HEK293T (cell line): ENCODE data around the gene ATG13.

Source experiments
- CTCF ChIA-PET: fragments of 350-600 bp; formaldehyde crosslinking; extraction: SDS; loops from one replicate; lab custom pipeline; 2021; ENCODE audit warnings: antibody characterized with exemption, inconsistent platforms; lab: Yijun Ruan, JAX
- POLR2A ChIA-PET: fragments of 350-600 bp; formaldehyde crosslinking; extraction: SDS; loops from one replicate; lab custom pipeline; 2020; ENCODE audit warnings: antibody characterized with exemption, inconsistent platforms; lab: Yijun Ruan, JAX
- DNase-seq: peaks from one replicate; pipeline ENCODE4 v3.0.0; 2012; ENCODE audit warnings: mixed read lengths; ENCODE audit errors: extremely low spot score
- ARNT ChIP-seq: fragments of 450-650 bp; IDR thresholded peaks from 2 replicates; pipeline ENCODE4 v1.6.1; 2017; ENCODE audit warnings: mild to moderate bottlenecking
- BHLHE40 ChIP-seq: fragments of 450-650 bp; IDR thresholded peaks from 2 replicates; pipeline ENCODE4 v1.6.1; 2016; ENCODE audit warnings: mild to moderate bottlenecking, moderate library complexity, borderline replicate concordance
- CTBP1 ChIP-seq: fragments of 450-650 bp; IDR thresholded peaks from 2 replicates; pipeline ENCODE4 v1.6.1; 2016; ENCODE audit warnings: borderline replicate concordance
- ELF4 ChIP-seq: fragments of 450-650 bp; IDR thresholded peaks from 2 replicates; pipeline ENCODE4 v1.6.1; 2017; ENCODE audit warnings: antibody characterized with exemption
- FOXA1 ChIP-seq: fragments of 450-650 bp; IDR thresholded peaks from 2 replicates; pipeline ENCODE4 v1.6.1; 2016; ENCODE audit warnings: mild to moderate bottlenecking
- FOXK2 ChIP-seq: fragments of 450-650 bp; IDR thresholded peaks from 2 replicates; pipeline ENCODE4 v1.6.1; 2016; ENCODE audit warnings: mild to moderate bottlenecking
- FOXM1 ChIP-seq: fragments of 450-650 bp; IDR thresholded peaks from 2 replicates; pipeline ENCODE4 v1.6.1; 2017; ENCODE audit warnings: mild to moderate bottlenecking, borderline replicate concordance
- HDGF ChIP-seq: fragments of 450-650 bp; IDR thresholded peaks from 2 replicates; pipeline ENCODE4 v1.6.1; 2017; ENCODE audit warnings: antibody characterized with exemption, borderline replicate concordance
- L3MBTL2 ChIP-seq: fragments of 450-650 bp; conservative IDR thresholded peaks from 2 replicates; pipeline ENCODE4 v1.6.1; 2016; ENCODE audit warnings: mild to moderate bottlenecking
- LEF1 ChIP-seq: fragments of 450-650 bp; IDR thresholded peaks from 2 replicates; pipeline ENCODE4 v1.6.1; 2017; ENCODE audit warnings: mild to moderate bottlenecking, borderline replicate concordance
- NFRKB ChIP-seq: fragments of 450-650 bp; IDR thresholded peaks from 2 replicates; pipeline ENCODE4 v1.6.1; 2016; ENCODE audit warnings: mild to moderate bottlenecking, moderate library complexity
- SP1 ChIP-seq: fragments of 450-650 bp; IDR thresholded peaks from 2 replicates; pipeline ENCODE4 v1.6.1; 2017
- SUZ12 ChIP-seq: fragments of 450-650 bp; IDR thresholded peaks from 2 replicates; pipeline ENCODE4 v1.6.1; 2016; ENCODE audit warnings: mild to moderate bottlenecking
- TARDBP ChIP-seq: fragments of 450-650 bp; IDR thresholded peaks from 2 replicates; pipeline ENCODE4 v1.6.1; 2016
- ZNF384 ChIP-seq: fragments of 450-650 bp; IDR thresholded peaks from 2 replicates; pipeline ENCODE4 v1.6.1; 2016
- TF ChIP-seq, protein P1 (sequence below): fragments of 450-650 bp; IDR thresholded peaks from 2 replicates; pipeline ENCODE4 v1.6.1; 2016

The ATG13 gene

DNA sequence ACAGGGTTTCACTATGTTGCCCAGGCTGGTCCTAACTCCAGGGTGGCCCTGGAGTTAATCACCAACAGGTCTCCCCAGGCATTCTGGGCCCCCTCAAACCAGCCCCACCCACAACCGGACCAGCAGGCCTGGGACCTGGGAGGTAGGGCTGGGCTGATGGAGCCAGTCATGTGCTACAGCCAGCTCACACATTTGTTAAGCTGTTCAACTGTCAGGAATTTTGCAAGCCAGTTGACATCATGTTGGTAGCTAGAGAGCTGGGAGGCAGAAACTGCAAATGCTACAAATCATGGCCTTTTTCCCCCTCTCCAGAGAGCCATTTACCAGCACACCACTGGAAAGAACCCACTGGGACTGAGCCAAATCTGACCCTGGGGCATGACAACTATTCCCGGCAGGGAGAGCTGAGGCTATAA, 76.3 kb downstream of the ATG13 start:
- DNase-seq = no peak
- ChIA-PET CTCF (interaction anchor here (0.6 kb wide), 1 partner anchor 370 kb away, joined by 5 read pairs; no protein-coding TSS in a partner anchor), POLR2A (interaction anchor here (0.6 kb wide), 1 partner anchor 100 kb away, joined by 3 read pairs; the partner anchor contains the start of gene AMBRA1)
- TF ChIP-seq SUZ12 (no peak), NFRKB (no peak), HDGF (no peak), TARDBP (no peak), FOXA1 (no peak), L3MBTL2 (no peak), FOXK2 (no peak), ZNF384 (no peak), FOXM1 (no peak), ELF4 (no peak), ARNT (no peak), LEF1 (no peak), BHLHE40 (no peak), SP1 (no peak), CTBP1 (no peak)
- TF ChIP-seq, protein P1, sequence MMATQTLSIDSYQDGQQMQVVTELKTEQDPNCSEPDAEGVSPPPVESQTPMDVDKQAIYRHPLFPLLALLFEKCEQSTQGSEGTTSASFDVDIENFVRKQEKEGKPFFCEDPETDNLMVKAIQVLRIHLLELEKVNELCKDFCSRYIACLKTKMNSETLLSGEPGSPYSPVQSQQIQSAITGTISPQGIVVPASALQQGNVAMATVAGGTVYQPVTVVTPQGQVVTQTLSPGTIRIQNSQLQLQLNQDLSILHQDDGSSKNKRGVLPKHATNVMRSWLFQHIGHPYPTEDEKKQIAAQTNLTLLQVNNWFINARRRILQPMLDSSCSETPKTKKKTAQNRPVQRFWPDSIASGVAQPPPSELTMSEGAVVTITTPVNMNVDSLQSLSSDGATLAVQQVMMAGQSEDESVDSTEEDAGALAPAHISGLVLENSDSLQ = no peak

DNA sequence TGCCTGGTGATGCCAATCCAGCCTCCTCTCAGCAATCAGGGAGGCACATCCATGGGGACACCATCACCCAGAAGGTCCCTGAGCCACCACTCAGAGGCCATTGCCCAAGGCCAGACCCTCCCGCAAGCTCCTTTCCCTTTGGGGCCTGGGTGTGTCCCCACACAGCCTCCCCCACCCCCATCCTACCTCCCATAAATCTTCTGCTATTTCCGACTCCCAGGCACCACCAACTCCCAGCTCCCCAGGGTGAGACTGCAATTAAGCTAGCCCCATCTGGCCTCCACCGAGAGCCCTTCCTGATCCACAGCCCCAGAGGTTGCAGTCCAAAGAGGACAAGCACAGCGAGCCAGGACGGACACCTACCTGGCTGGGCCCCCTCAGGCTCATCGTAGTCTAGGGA, 76.7 kb downstream of the ATG13 start:
- TF ChIP-seq BHLHE40 (no peak), NFRKB (no peak), FOXK2 (no peak), LEF1 (no peak), FOXM1 (no peak), SP1 (no peak)
- TF ChIP-seq, protein P1 = no peak
- DNase-seq = no peak
- ChIA-PET CTCF (interaction anchor here (0.6 kb wide), 1 partner anchor 371 kb away, joined by 5 read pairs; no protein-coding TSS in a partner anchor), POLR2A (no interaction called here)

DNA sequence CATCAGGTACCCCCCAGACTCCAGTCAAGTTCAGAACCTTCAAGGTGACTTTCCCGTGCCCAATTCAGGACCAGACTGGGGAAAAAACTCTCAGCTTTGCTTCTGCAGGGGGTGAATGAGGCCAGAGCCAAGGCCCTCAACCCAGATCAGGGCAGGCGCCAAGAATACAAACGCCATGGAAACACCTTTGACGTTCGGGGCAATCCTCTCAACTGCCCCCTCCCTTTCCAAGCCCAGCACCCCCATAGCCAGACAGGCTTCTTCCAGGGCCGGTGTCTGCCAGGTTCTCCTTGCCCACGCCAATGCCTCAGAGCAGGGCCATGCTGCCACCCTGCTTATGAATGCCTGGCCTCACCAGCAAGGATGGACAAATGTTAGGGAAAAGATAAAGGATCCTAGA, 77.3 kb downstream of the ATG13 start:
- DNase-seq = no peak
- TF ChIP-seq FOXK2 (no peak), NFRKB (no peak), LEF1 (no peak), TARDBP (no peak), BHLHE40 (no peak), SUZ12 (no peak), FOXA1 (no peak), FOXM1 (no peak), L3MBTL2 (no peak), CTBP1 (no peak), ELF4 (no peak), HDGF (no peak), ZNF384 (no peak), SP1 (no peak), ARNT (no peak)
- TF ChIP-seq, protein P1 = no peak
- ChIA-PET CTCF (no interaction called here), POLR2A (no interaction called here)

DNA sequence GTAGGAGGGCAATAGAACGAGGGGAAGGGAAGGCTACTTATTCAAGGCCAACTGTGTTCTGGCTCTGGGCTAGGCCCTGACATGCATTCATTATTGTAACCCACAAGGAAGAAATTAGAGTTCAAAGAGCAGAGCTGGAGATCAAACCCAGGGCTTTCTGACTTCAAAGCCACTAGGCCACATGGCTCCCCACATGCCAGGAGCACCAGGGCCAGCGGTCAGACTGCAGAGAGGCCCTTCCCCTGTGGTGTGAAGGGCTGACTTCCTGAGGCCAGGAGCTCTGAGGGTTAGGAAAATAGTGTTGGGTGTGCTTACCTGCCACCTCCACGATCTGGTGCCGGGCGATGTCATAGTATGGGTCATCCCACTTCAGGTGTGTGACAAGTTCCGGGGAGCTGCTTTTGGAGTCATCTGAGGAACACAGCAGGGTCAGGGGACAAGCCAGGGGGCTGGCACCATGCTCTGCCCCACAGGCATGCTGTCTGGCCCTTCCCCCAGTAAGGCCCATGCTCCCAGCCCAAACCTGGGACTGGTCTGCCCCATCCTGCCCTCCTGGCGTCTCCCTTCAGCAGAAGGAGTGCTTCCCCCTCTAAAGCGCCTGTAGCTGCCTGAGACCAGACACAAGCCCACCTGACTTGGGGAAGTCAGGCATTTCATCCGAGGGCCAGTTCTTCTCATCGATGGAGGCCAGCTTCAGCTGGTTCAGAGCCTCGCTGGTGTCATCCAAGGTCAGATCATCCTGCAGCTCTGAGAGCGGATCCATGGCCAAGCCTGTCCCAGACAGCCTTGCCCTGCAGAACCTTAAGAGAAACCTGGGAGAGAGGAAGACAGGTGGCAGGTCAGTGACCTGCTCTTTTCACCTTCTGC, 78.2 kb downstream of the ATG13 start:
- POLR2A ChIA-PET = no interaction called here
- DNase-seq = no peak
- no peak for TF ChIP-seq FOXA1
- no peak for TF ChIP-seq HDGF
- TF ChIP-seq SUZ12 = no peak
- TF ChIP-seq BHLHE40 = no peak
- TF ChIP-seq, protein P1 = no peak
- TF ChIP-seq CTBP1 = no peak
- no peak for TF ChIP-seq NFRKB
- no peak for TF ChIP-seq LEF1
- TF ChIP-seq ELF4 = no peak
- no peak for TF ChIP-seq TARDBP
- CTCF ChIA-PET = no interaction called here

DNA sequence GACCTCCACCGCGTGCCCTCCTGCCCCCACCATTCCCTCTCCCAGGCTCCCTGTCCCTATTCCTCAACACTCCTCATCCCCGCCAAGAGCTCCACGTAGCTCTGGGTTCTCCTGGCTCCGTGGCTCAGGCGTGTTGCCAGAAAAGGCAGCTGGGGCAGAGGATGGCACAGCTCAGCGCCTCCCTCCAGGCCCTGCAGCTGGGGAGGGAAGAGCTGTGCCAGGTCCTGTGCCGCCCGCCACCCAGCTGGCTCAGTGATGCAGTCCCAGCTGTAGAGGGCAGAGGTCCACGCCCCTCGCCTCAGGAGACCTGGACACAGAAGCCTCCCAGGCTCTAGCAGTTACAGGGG, 78.8 kb downstream of the ATG13 start:
- no peak for DNase-seq
- CTCF ChIA-PET = no interaction called here
- POLR2A ChIA-PET = no interaction called here
- TF ChIP-seq ARNT (no peak), TARDBP (no peak), CTBP1 (no peak), NFRKB (no peak), FOXA1 (no peak), ZNF384 (no peak), L3MBTL2 (no peak), SP1 (no peak), FOXM1 (no peak), SUZ12 (no peak), FOXK2 (no peak), HDGF (no peak), ELF4 (no peak), BHLHE40 (no peak), LEF1 (no peak)
- TF ChIP-seq, protein P1 = no peak
